A549 (cell line): ENCODE data around the gene SERPINB4. TPM values are rescaled to one million over a fixed set of nuclear protein-coding genes. Genes with fewer than 3 reads are reported as not detected.

Source experiments
- ATAC-seq, 2 experiments: fragments of 200-7000 bp in 1 of 2; fragments of >200 bp in 1 of 2; cut with Nextera tagmentation in 1 of 2; cut with Tn5 transposase in 1 of 2; 3 replicates each; pipeline versions ENCODE4 v1.8.0 to v1.9.1; 2018 to 2020; ENCODE audit warnings: mild to moderate bottlenecking in 1 of 2, moderate library complexity in 1 of 2
- CTCF ChIA-PET: fragments of 300-600 bp; sonication (Branson Sonifier 250); formaldehyde crosslinking; extraction: SDS; loops from one replicate; lab custom pipeline; 2021; ENCODE audit warnings: antibody characterized with exemption, inconsistent platforms; lab: Yijun Ruan, JAX
- POLR2A ChIA-PET: fragments of 350-600 bp; formaldehyde crosslinking; extraction: SDS; loops from one replicate; lab custom pipeline; 2021; ENCODE audit warnings: antibody characterized with exemption, inconsistent platforms; lab: Yijun Ruan, JAX
- DNase-seq, 2 experiments: peaks; one replicate each; pipeline versions ENCODE4 v3.0.0 to v3.0.0-alpha.2; 2011 to 2016; ENCODE audit warnings: low read depth in 1 of 2, low spot score in 1 of 2
- FAIRE-seq: peaks from 2 replicates; lab custom pipeline; 2011; peaks lifted over from hg19 to GRCh38; lab: Jason Lieb, UNC
- H3K27ac ChIP-seq, 2 experiments: fragments of >200 bp; sonication (Bioruptor Twin); formaldehyde crosslinking; 3 replicates each; pipeline ENCODE4 v1.5.1; 2016 to 2017
- H3K4me1 ChIP-seq: fragments of >200 bp; sonication (Bioruptor Twin); formaldehyde crosslinking; 3 replicates; pipeline ENCODE4 v1.6.1; 2016
- H3K4me2 ChIP-seq: fragments of >200 bp; sonication (Bioruptor Twin); formaldehyde crosslinking; 3 replicates; pipeline ENCODE4 v1.6.1; 2016
- H3K4me3 ChIP-seq: fragments of >200 bp; sonication (Bioruptor Twin); formaldehyde crosslinking; 3 replicates; pipeline ENCODE4 v1.5.1; 2016
- H3K9me3 ChIP-seq: fragments of >200 bp; sonication (Bioruptor Twin); formaldehyde crosslinking; 3 replicates; pipeline ENCODE4 v1.6.1; 2016
- CEBPB ChIP-seq, 2 experiments: fragments of >200 bp in 1 of 2; sonication (Bioruptor Twin) in 1 of 2; formaldehyde crosslinking in 1 of 2; IDR thresholded peaks; 2 replicates each; pipeline ENCODE4 v1.6.1; 2012 to 2016
- EHF ChIP-seq: fragments of 250-450 bp; sonication (Bioruptor Pico); IDR thresholded peaks from 2 replicates; pipeline ENCODE4 v1.5.0; 2020; ENCODE audit warnings: mild to moderate bottlenecking
- EP300 ChIP-seq, 2 experiments: fragments of >200 bp; sonication (Bioruptor Twin); formaldehyde crosslinking; IDR thresholded peaks; 2 replicates in 1 of 2; 3 replicates in 1 of 2; pipeline ENCODE4 v1.6.1; 2016 to 2017
- ESRRA ChIP-seq: fragments of 150-350 bp; IDR thresholded peaks from 2 replicates; pipeline ENCODE4 v1.6.1; 2014; ENCODE audit warnings: mild to moderate bottlenecking, low read length, borderline replicate concordance
- FOXS1 ChIP-seq: fragments of 250-450 bp; sonication (Bioruptor Pico); IDR thresholded peaks from 2 replicates; pipeline ENCODE4 v1.5.0; 2020; ENCODE audit warnings: mild to moderate bottlenecking, moderate library complexity
- HOXA7 ChIP-seq: fragments of 250-450 bp; sonication (Bioruptor Pico); IDR thresholded peaks from 2 replicates; pipeline ENCODE4 v1.5.0; 2020; ENCODE audit warnings: mild to moderate bottlenecking, moderate library complexity
- HOXB13 ChIP-seq: fragments of 250-450 bp; sonication (Bioruptor Pico); IDR thresholded peaks from 2 replicates; pipeline ENCODE4 v1.5.0; 2020; ENCODE audit warnings: low read depth, mild to moderate bottlenecking, moderate library complexity
- JUN ChIP-seq, 2 experiments: fragments of >200 bp; sonication (Bioruptor Twin); formaldehyde crosslinking; IDR thresholded peaks; 2 replicates in 1 of 2; 3 replicates in 1 of 2; pipeline ENCODE4 v1.6.1; 2016 to 2017
- MYC ChIP-seq: IDR thresholded peaks from 2 replicates; pipeline ENCODE4 v1.6.1; 2012; ENCODE audit warnings: mild to moderate bottlenecking, inconsistent platforms, low read length, improper control_type of control experiment, borderline replicate concordance
- PHF8 ChIP-seq: fragments of 200-600 bp; sonication (generic); IDR thresholded peaks from 2 replicates; pipeline ENCODE4 v1.6.1; 2016; ENCODE audit warnings: low read depth, mild to moderate bottlenecking, antibody characterized with exemption, moderate library complexity, borderline replicate concordance
- SMC3 ChIP-seq: fragments of >200 bp; sonication (Bioruptor Twin); formaldehyde crosslinking; IDR thresholded peaks from 3 replicates; pipeline ENCODE4 v1.6.1; 2018; ENCODE audit warnings: inconsistent platforms
- ZFP36 ChIP-seq: fragments of 450-650 bp; IDR thresholded peaks from 2 replicates; pipeline ENCODE4 v1.6.1; 2014; ENCODE audit warnings: borderline replicate concordance; ENCODE audit not compliant: partially characterized antibody
- ZSCAN20 ChIP-seq: fragments of 250-450 bp; sonication (Bioruptor Pico); IDR thresholded peaks from 2 replicates; pipeline ENCODE4 v1.8.0; 2022; ENCODE audit warnings: mild to moderate bottlenecking, moderate library complexity
- WGBS: methylation state at CpG from one replicate; pipeline ENCODE4 v1.1.6; 2017; ENCODE audit errors: missing lambda C conversion rate; 5-methylcytosine and 5-hydroxymethylcytosine counted together
- polyA plus RNA-seq, 4 experiments: library from polyadenylated mRNA; depleted of rRNA in 3 of 4; stranded (reverse); fragments of >200 nt; fragmentation: RNase III in 1 of 4; extraction: RNeasy Plus Mini Kit Qiagen cat#74134 plus additional on column Dnase treatment in 1 of 4; gene quantifications; 2 replicates in 3 of 4; 3 replicates in 1 of 4; pipeline ENCODE4 v1.2.3, GENCODE V29; 2011 to 2017
- TF ChIP-seq, protein P1 (sequence below): fragments of 250-450 bp; sonication (Bioruptor Pico); IDR thresholded peaks from 2 replicates; pipeline ENCODE4 v1.5.0; 2021; ENCODE audit warnings: mild to moderate bottlenecking, moderate library complexity, borderline replicate concordance
- TF ChIP-seq, protein P2 (sequence below): fragments of 150-350 bp; IDR thresholded peaks from 2 replicates; pipeline ENCODE4 v1.6.1; 2014; ENCODE audit warnings: low read depth, mild to moderate bottlenecking, low read length

SERPINB4 gene
- polyA plus RNA-seq, 2 of the 4 experiments (the other 2 are of a cell fraction), result 0.15 to 0.16 TPM

DNA sequence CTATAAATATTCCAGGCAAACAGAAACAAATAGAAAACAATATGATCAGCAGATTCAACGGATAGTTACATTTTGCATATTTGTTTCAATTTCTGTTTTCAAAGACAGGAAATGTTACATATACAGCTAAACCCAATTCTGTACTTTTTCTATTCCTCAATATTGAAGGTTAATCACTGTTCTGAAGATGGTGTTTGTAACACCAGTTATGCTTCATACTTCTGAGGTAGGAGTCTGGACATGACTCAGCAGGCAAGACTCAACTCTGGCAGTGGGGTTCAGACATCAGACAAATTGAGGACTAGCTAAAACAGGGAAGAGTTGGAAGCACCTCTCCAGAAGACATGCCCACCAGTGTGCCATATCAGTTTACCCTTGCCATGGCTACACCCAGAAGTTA is 40.3 kb downstream of the SERPINB4 start (continued):
- TF ChIP-seq, protein P1, sequence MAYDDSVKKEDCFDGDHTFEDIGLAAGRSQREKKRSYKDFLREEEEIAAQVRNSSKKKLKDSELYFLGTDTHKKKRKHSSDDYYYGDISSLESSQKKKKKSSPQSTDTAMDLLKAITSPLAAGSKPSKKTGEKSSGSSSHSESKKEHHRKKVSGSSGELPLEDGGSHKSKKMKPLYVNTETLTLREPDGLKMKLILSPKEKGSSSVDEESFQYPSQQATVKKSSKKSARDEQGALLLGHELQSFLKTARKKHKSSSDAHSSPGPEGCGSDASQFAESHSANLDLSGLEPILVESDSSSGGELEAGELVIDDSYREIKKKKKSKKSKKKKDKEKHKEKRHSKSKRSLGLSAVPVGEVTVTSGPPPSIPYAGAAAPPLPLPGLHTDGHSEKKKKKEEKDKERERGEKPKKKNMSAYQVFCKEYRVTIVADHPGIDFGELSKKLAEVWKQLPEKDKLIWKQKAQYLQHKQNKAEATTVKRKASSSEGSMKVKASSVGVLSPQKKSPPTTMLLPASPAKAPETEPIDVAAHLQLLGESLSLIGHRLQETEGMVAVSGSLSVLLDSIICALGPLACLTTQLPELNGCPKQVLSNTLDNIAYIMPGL (CRISPR knock-in tag), result no peak
- TF ChIP-seq PHF8, result no peak
- TF ChIP-seq ZFP36, result no peak
- TF ChIP-seq HOXA7 (CRISPR knock-in tag), result no peak
- no peak for TF ChIP-seq CEBPB (IDR thresholded peaks at IDR 0.05)
- no peak for TF ChIP-seq ZSCAN20
- no peak for TF ChIP-seq JUN (IDR thresholded peaks at IDR 0.05)

DNA sequence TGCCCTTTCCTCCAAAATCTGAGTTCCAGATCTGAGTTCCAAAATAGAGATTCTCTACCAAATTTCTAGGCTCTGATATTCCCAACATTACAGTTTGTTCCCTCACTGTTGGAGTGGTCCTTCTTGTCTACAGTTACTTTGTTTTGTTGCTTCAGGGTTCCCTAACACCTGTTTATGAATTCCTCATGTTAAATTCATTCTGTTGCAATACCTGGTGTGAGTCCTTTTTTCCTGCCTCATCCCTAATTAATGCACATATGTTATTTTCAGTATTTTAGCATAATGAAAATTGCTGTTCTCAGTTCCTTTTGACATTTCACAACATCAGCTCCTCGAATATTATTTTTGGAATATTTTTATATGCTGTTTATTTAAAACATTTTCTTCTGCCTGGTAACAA is 40.7 kb downstream of the SERPINB4 start:
- Histone ChIP-seq H3K4me1 (peaks cover 2% of the 10 kb centered on the region; the same call in 1 of the 3 replicates), H3K4me2 (no peak overlapping the region), H3K27ac (no peak overlapping the region), H3K4me3 (no peak overlapping the region), H3K9me3 (no peaks in the 10 kb centered on the region)
- POLR2A ChIA-PET, result no interaction called here
- TF ChIP-seq SMC3 (no peak), MYC (no peak)
- TF ChIP-seq, protein P2, sequence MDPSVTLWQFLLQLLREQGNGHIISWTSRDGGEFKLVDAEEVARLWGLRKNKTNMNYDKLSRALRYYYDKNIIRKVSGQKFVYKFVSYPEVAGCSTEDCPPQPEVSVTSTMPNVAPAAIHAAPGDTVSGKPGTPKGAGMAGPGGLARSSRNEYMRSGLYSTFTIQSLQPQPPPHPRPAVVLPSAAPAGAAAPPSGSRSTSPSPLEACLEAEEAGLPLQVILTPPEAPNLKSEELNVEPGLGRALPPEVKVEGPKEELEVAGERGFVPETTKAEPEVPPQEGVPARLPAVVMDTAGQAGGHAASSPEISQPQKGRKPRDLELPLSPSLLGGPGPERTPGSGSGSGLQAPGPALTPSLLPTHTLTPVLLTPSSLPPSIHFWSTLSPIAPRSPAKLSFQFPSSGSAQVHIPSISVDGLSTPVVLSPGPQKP, result no peak
- no peak for FAIRE-seq
- ATAC-seq, result no peak
- CTCF ChIA-PET, result no interaction called here
- DNase-seq, result no peak
- 13% methylated on average over 1 of the region's 1 CpG for WGBS

DNA sequence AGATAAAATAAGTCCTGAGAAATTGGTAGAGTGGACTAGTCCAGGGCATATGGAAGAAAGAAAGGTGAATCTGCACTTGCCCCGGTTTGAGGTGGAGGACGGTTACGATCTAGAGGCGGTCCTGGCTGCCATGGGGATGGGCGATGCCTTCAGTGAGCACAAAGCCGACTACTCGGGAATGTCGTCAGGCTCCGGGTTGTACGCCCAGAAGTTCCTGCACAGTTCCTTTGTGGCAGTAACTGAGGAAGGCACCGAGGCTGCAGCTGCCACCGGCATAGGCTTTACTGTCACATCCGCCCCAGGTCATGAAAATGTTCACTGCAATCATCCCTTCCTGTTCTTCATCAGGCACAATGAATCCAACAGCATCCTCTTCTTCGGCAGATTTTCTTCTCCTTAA is 47.1 kb downstream of the SERPINB4 start:
- TF ChIP-seq ESRRA (no peak), HOXB13 (no peak)
- DNase-seq (no peak), FAIRE-seq (no peak), ATAC-seq (no peak)
- ChIA-PET CTCF (no interaction called here), POLR2A (no interaction called here)
- Histone ChIP-seq H3K4me2 (no peak overlapping the region), H3K27ac (no peak overlapping the region), H3K4me3 (no peak overlapping the region), H3K9me3 (no peaks in the 10 kb centered on the region), H3K4me1 (no peaks in the 10 kb centered on the region)
- WGBS, result 42% methylated on average over 11 of the region's 14 CpGs

DNA sequence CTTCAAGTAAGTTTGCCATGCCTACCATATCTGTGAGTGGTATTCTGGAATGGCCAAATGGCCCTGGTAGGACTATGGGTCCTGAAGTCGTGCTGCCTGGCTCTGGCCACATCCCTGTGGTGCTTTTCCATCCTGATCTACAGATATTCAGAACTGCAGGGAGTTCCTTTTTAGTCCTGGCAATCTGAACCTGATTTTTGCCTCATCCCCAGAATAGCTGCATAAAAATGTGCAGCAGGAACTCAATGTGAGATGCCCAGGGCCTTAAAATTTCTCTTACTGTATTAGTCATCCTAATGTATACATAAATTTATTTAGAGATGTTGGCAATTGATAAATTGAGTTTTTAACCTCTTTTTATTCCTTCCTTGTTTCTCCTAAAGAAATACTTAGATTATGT is 51.6 kb downstream of the SERPINB4 start:
- H3K27ac ChIP-seq, result no peak overlapping the region
- H3K9me3 ChIP-seq, result no peaks in the 10 kb centered on the region
- FAIRE-seq (no peak), ATAC-seq (no peak), DNase-seq (no peak)
- no peak overlapping the region for H3K4me2 ChIP-seq
- no peak for TF ChIP-seq EP300 (IDR thresholded peaks at IDR 0.05)
- H3K4me3 ChIP-seq, result no peak overlapping the region
- 0% methylated on average over 1 of the region's 1 CpG for WGBS
- ChIA-PET POLR2A (no interaction called here), CTCF (no interaction called here)
- no peaks in the 10 kb centered on the region for H3K4me1 ChIP-seq

DNA sequence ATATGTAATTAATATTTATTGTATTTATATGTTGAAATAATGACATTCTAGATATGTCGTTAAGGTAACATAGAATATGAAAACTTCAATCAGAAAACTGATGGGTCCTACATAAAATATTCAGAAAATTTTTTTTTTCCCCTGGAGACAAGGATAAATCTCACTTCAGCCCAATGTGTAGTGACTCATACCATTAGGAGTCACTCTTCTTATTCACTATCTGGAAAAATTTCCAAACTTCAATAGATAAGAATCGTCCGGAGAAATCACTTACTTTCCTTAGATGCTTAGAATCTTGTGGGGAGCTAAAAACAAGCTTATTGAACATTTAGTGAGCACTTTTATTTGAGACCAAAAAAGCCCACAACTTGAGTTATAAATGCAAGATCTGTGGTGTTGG is 52.3 kb downstream of the SERPINB4 start:
- FAIRE-seq, result no peak
- H3K4me1 ChIP-seq, result no peaks in the 10 kb centered on the region
- H3K27ac ChIP-seq, result no peak overlapping the region
- H3K9me3 ChIP-seq, result no peaks in the 10 kb centered on the region
- WGBS, result 36% methylated on average over 3 of the region's 3 CpGs
- ChIA-PET POLR2A (interaction anchor here (0.5 kb wide), 1 partner anchor 9 kb away, joined by 6 read pairs; no protein-coding TSS in a partner anchor), CTCF (no interaction called here)
- no peak for DNase-seq
- H3K4me2 ChIP-seq, result no peak overlapping the region
- H3K4me3 ChIP-seq, result no peak overlapping the region
- ATAC-seq, result no peak
- no peak for TF ChIP-seq EP300 (IDR thresholded peaks at IDR 0.05)
- no peak for TF ChIP-seq PHF8
- no peak for TF ChIP-seq FOXS1 (CRISPR knock-in tag)
- TF ChIP-seq EHF (CRISPR knock-in tag), result no peak
- TF ChIP-seq CEBPB (IDR thresholded peaks at IDR 0.05), result no peak
